C4-2B (cell line): ENCODE data around the gene GLS.

Experiments
- ZFX ChIP-seq: fragments of 450-650 bp; IDR thresholded peaks from 2 replicates; pipeline ENCODE4 v1.6.1; 2017
- TF ChIP-seq, protein P1 (sequence below): fragments of 450-650 bp; conservative IDR thresholded peaks from 2 replicates; pipeline ENCODE4 v1.5.1; 2017; ENCODE audit warnings: mild to moderate bottlenecking

DNA sequence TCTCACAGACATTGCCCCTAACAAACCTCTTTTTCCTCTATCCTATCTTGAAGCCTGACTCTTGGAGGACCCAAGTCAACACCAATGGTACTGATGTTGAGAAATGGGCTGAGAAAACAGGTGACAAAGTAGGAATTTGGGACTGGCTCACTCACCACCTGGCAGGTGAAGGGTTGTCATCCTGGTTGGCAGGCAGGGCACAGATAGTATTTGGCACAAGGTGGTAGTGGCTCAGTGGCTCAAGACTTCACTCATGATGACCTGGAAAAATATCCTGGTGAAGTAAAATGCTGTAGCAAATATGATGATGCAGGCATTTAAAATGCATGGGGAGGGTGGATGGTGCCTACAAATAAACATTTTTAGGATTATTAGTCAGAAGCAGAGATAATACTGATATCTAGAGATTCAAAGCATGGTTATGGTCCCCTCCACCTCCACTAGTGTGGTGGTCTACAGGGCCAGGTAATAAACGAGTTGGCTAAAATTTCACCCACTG is 38.0 kb upstream of the GLS start:
- TF ChIP-seq, protein P1, sequence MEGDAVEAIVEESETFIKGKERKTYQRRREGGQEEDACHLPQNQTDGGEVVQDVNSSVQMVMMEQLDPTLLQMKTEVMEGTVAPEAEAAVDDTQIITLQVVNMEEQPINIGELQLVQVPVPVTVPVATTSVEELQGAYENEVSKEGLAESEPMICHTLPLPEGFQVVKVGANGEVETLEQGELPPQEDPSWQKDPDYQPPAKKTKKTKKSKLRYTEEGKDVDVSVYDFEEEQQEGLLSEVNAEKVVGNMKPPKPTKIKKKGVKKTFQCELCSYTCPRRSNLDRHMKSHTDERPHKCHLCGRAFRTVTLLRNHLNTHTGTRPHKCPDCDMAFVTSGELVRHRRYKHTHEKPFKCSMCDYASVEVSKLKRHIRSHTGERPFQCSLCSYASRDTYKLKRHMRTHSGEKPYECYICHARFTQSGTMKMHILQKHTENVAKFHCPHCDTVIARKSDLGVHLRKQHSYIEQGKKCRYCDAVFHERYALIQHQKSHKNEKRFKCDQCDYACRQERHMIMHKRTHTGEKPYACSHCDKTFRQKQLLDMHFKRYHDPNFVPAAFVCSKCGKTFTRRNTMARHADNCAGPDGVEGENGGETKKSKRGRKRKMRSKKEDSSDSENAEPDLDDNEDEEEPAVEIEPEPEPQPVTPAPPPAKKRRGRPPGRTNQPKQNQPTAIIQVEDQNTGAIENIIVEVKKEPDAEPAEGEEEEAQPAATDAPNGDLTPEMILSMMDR = no peak
- TF ChIP-seq ZFX = no peak
